Retinal pigment epithelial cell (primary cell): ENCODE measurements around the gene COA5.
A peak's percentile ranks its signal among the peaks of the same experiment; 100 is the strongest.
"Not testable (repeated sequence)": the region's sequence is repeated elsewhere in the genome, so short reads cannot be mapped to it uniquely, and the experiment has no call there.

Source experiments
- DNase-seq: peaks from one replicate; pipeline ENCODE4 v3.0.0-alpha.2; 2010; ENCODE audit warnings: low read depth
- H3K4me3 ChIP-seq: 2 replicates; pipeline ENCODE4 v1.5.1; 2011; ENCODE audit warnings: mild to moderate bottlenecking, low read length, control low read depth, moderate library complexity
- CTCF ChIP-seq: conservative IDR thresholded peaks from 2 replicates; pipeline ENCODE4 v1.5.1; 2011; ENCODE audit warnings: low read depth, low read length, control low read depth, inconsistent platforms

Gene COA5

GRCh38 chr2:98606431-98606830, 1.9 kb downstream of the COA5 start:
- no peak for DNase-seq
- H3K4me3 ChIP-seq, result no peak overlapping the region

GRCh38 chr2:98605076-98605475, 3.2 kb downstream of the COA5 start:
- no peak for DNase-seq
- no peak for TF ChIP-seq CTCF
- H3K4me3 ChIP-seq, result no peak overlapping the region

More at GRCh38 chr2:98606431-98606830, 1.9 kb downstream of the COA5 start:
- TF ChIP-seq CTCF, result no peak

GRCh38 chr2:98604547-98604946, 3.8 kb downstream of the COA5 start:
- TF ChIP-seq CTCF, result no peak
- no peak overlapping the region for H3K4me3 ChIP-seq
- DNase-seq, result no peak

GRCh38 chr2:98601532-98602132, 6.7 kb downstream of the COA5 start:
- DNase-seq, result peak; percentile 16
- H3K4me3 ChIP-seq, result no peak overlapping the region
- peak; percentile 83 for TF ChIP-seq CTCF

- no peak for DNase-seq
- TF ChIP-seq CTCF, result no peak
- H3K4me3 ChIP-seq, result no peak overlapping the region
Observed at GRCh38 chr2:98598781-98599428, 9.4 kb downstream of the COA5 start.

- H3K4me3 ChIP-seq, DNase-seq: not testable (repeated sequence)
Observed at GRCh38 chr2:98594665-98595064, 13.6 kb downstream of the COA5 start.

GRCh38 chr2:98592565-98592964, 15.7 kb downstream of the COA5 start:
- DNase-seq, result no peak
- no peak for TF ChIP-seq CTCF
- no peak overlapping the region for H3K4me3 ChIP-seq
